Measurements from ENCODE around the gene RHEB. TPM values are rescaled to one million over a fixed set of nuclear protein-coding genes. Genes with fewer than 3 reads are reported as not detected.

Gene RHEB
- total and polyA plus RNA-seq, 2 experiments from 2014 or later = 111 to 135 TPM

- Histone ChIP-seq H3K9me2 (replicated peaks; ENCODE audit: insufficient read depth) (no peaks in the 10 kb centered on the region), H3K36me3 (replicated peaks; ENCODE audit: insufficient read depth, low read depth) (no peaks in the 10 kb centered on the region), H3K4me3 (no peak overlapping the region), H3K4me1 (ENCODE audit: insufficient read depth) (no peaks in the 10 kb centered on the region), H4K20me1 (ENCODE audit: insufficient read depth, poor library complexity, severe bottlenecking) (peaks cover 4% of the 10 kb centered on the region), H3K79me2 (peaks cover 83% of the 10 kb centered on the region), H2AFZ (no peak overlapping the region), H3K9me3 (ENCODE audit: low read depth) (no peaks in the 10 kb centered on the region), H3K4me2 (no peak overlapping the region), H3K27ac (no peak overlapping the region), H3K27me3 (no peaks in the 10 kb centered on the region)
- DNase-seq (ENCODE audit: low spot score) = no peak
- TF ChIP-seq EZH2phosphoT487 (IDR thresholded peaks at IDR 0.05; ENCODE audit: low read depth, severe bottlenecking, unreplicated experiment) (no peak), CTCF (IDR thresholded peaks at IDR 0.05; ENCODE audit: poor library complexity) (no peak), EZH2 (IDR thresholded peaks at IDR 0.05; ENCODE audit: borderline replicate concordance) (no peak)
- WGBS (ENCODE audit: low lambda C conversion rate, missing lambda C conversion rate) = 67% methylated on average over 1 of the region's 1 CpG
These were observed 36.0 kb downstream of the RHEB start for GRCh38 chr7:151483711-151483983.

DNA sequence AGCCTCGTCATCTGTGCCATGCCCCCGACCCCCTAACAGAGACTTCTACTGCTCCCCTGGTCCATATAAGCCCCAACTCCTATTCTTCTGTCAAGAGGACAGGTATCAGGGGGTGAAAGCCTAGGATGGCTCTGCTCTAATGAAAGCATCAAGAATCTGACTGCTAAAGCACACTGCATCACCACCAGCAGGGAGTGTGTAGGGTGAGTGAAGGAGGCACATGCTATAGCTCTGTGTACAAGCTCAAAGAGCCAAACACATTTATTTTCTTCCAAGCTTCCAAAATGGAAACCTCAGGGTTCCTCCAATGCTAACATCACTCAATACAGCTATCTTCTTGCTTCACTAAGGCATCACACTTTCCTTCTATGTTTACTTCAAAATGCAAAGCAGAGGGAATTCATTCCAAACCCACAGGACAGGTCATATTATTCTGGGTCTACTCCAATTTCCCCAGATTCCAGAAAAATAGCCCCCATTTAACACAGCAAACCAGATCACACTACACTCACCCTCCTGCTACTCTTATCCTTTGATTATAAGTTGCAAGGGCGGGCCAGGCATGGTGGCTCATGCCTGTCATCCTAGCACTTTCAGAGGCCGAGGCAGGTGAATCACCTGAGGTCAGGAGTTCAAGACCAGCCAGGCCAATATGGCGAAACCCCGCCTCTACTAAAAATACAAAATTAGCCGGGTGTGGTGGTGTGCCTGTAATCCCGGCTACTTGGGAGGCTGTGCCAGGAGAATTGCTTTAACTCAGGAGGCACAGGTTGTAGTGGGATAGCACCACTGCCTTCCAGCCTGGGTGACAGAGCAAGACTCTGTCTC is 36.6 kb downstream of the RHEB start:
- Histone ChIP-seq H2AFZ (no peak overlapping the region), H3K79me2 (peaks cover 82% of the 10 kb centered on the region), H4K20me1 (ENCODE audit: insufficient read depth, poor library complexity, severe bottlenecking) (peaks cover 7% of the 10 kb centered on the region), H3K36me3 (replicated peaks; ENCODE audit: insufficient read depth, low read depth) (no peaks in the 10 kb centered on the region), H3K4me1 (ENCODE audit: insufficient read depth) (no peaks in the 10 kb centered on the region), H3K4me2 (no peak overlapping the region), H3K27me3 (no peaks in the 10 kb centered on the region), H3K9me2 (replicated peaks; ENCODE audit: insufficient read depth) (no peaks in the 10 kb centered on the region), H3K4me3 (no peak overlapping the region), H3K9me3 (ENCODE audit: low read depth) (no peaks in the 10 kb centered on the region), H3K27ac (no peak overlapping the region)
- no peak for DNase-seq (ENCODE audit: low spot score)
- WGBS (ENCODE audit: low lambda C conversion rate, missing lambda C conversion rate) = 94% methylated on average over 8 of the region's 8 CpGs
- TF ChIP-seq EZH2phosphoT487 (IDR thresholded peaks at IDR 0.05; ENCODE audit: low read depth, severe bottlenecking, unreplicated experiment) = no peak
- TF ChIP-seq CTCF (IDR thresholded peaks at IDR 0.05; ENCODE audit: poor library complexity) = no peak
- TF ChIP-seq EZH2 (IDR thresholded peaks at IDR 0.05; ENCODE audit: borderline replicate concordance) = no peak

DNA sequence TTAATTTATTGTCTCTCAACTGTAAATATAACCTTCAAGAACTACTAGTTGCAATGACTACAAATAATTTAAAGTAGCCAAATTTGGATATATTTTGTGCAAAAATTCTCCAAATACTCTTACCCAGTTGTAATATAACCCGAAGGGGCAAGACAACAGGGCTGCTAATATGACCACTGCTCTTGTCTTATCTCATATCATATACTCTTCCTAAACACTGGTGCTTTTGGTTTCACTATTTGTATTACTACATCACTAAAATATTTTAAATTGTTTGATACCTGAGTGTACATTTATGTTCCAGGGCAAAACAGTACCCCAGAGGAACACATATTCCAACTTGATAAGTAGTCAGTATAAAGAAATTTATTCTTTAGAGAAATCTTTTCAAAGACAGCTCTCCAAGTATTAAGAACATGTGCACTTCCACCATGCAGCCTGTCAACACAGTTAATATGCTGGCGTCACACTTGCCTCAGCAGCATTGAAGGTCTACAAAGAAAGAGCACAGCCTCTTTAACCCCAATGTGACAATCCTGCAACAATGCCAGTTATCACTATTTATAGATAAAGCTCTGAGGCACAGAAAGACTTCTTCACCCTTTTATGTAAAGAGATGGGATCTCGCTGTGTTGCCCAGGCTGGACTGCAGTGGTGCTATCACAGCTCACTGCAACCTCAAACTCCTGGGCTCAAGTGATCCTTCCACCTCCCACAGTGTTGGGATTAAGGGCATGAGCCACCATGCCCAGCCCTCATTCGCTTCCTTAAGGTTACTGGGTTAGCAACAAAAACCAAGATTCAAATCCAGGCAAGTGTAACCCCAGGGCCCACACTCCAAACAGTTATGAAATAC is 37.8 kb downstream of the RHEB start:
- H3K9me2 ChIP-seq (replicated peaks; ENCODE audit: insufficient read depth) = no peaks in the 10 kb centered on the region
- 94% methylated on average over 4 of the region's 4 CpGs for WGBS (ENCODE audit: low lambda C conversion rate, missing lambda C conversion rate)
- no peaks in the 10 kb centered on the region for H3K36me3 ChIP-seq (replicated peaks; ENCODE audit: insufficient read depth, low read depth)
- no peak for DNase-seq (ENCODE audit: low spot score)
- TF ChIP-seq EZH2phosphoT487 (IDR thresholded peaks at IDR 0.05; ENCODE audit: low read depth, severe bottlenecking, unreplicated experiment) (no peak), CTCF (IDR thresholded peaks at IDR 0.05; ENCODE audit: poor library complexity) (no peak)
- no peak overlapping the region for H3K4me3 ChIP-seq
- no peak overlapping the region for H3K27ac ChIP-seq
- H3K9me3 ChIP-seq (ENCODE audit: low read depth) = no peaks in the 10 kb centered on the region
- H3K27me3 ChIP-seq = no peaks in the 10 kb centered on the region
- peaks cover 85% of the 10 kb centered on the region for H3K79me2 ChIP-seq
- no peak overlapping the region for H2AFZ ChIP-seq
- H4K20me1 ChIP-seq (ENCODE audit: insufficient read depth, poor library complexity, severe bottlenecking) = peaks cover 9% of the 10 kb centered on the region
- no peaks in the 10 kb centered on the region for H3K4me1 ChIP-seq (ENCODE audit: insufficient read depth)
- H3K4me2 ChIP-seq = no peak overlapping the region

Measured in hepatocyte (in vitro differentiated cells).